Measurements from ENCODE around the gene CENPA.
"Not testable (repeated sequence)": the region's sequence is repeated elsewhere in the genome, so short reads cannot be mapped to it uniquely, and the experiment has no call there.

The CENPA gene

DNA sequence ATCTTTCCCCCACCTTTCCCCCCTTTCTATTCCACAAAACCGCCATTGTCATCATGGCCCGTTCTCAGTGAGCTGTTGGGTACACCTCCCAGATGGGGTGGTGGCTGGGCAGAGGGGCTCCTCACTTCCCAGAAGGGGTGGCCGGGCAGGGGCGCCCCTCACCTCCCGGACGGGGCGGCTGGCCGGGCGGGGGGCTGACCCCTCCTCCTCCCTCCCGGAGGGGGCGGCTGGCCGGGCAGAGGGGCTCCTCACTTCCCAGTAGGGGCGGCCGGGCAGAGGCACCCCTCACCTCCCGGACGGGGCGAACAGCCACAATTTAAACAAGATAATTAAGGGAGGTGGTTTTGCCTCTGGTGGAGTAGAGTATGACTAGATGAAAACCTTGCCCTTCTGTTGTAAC is 9.3 kb downstream of the CENPA start:
- DNase-seq, result not testable (repeated sequence)

DNA sequence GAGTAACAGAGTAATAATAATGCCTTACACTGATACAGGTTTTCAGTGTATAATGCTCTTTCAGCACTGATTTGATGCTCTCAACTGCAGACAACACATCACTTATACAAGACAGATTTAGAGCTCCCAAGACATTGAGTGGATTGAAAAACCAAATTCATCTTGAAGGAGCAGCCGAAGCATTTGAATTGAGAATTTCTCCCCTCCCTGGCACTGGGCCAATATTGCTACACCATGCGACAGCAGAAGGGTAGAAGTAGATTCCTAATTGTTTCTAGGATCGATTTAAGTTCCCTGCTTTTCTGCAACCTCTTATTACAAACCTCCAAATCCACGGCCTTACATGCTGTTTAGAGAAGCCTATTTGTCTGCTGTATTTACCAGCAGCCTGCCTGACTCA is 15.5 kb downstream of the CENPA start:
- DNase-seq, result no peak

DNA sequence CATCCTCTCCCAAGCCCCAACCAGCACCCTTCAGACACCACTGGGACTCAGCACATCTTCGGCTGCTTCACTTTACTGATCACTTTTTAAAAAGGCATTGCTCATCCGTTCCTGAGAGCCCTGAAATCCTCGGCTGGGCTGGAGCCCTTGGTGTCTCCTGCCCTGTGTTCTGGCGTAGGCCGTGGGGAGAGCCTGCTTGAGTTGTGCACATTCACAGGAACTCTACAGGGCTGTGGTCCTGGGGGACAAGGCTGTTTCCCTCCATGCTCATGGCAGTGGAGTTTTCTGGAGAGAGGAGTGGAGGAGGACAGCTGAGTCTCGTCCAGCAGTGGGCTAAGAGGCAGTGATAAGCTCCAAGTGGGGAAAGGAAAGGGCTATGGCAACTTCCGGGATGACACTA is 15.9 kb downstream of the CENPA start:
- DNase-seq, result no peak

DNA sequence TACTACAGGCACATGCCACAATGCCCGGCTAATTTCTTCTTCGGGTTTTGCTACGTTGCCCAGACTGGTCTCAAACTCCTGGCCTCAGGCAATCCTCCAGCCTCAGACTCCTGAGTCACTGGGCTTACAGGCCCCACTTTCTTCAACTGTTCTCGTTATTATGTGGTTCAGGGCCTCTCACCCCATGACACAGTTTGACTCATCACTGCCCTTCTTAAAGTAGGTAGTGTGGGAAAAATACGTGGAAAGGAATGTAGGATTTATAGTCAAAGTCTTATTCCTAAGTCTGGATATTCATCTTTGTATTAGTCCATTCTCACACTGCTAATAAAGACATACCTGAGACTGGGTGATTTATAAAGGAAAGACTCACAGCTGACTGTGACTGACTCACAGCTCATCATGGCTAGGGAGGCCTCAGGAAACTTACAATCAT is 19.4 kb downstream of the CENPA start:
- no peak for DNase-seq

DNA sequence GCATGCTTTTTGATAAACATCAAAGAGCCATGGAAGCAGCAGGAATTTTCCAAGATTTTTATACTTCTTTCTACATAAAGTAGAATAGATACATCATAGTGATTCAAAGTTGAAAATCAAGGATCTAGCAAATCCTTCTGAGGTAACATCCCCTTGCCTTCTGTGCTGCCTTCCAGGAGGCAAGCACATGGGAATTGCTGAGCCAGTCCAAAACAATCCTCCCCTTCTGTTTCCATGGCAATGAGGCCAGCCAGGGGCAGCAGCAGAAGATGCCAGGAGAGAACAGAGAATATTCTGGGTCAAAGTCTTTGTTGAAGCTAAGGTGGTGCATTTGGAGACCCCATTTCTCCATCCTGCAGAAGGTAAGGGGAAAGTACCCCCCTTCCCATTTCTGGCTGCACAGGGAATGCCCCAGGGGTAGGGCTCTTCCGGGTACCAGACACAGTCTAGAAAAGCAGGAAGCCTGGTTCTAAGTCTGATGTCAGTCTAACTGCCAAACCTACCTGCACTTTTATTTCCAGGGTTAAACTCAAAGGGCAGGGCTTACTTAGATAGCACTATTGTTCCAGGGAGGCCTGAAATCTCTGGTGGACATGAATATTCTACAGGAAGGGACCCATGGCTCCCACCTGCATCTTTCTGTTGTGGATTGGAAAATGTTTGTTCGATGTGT is 22.1 kb downstream of the CENPA start:
- no peak for DNase-seq

DNA sequence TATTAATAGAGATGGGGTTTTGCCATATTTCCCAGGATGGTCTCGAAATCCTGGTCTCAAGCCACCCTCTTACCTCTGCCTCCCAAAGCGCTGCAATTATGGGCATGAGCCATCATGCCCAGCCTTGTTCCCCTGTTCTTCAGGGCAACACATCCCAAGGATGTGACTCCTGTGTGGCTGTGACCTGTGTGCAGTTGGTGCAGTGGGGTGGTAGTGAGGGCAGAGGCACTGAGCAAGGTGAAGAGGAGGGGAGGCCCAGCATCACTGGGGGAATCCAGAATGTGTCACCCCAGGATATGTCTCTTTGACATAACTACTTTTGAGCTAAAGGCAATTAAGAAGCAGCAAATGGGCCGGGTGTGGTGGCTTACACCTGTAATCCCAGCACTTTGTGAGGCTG is 23.4 kb downstream of the CENPA start:
- DNase-seq, result no peak

DNA sequence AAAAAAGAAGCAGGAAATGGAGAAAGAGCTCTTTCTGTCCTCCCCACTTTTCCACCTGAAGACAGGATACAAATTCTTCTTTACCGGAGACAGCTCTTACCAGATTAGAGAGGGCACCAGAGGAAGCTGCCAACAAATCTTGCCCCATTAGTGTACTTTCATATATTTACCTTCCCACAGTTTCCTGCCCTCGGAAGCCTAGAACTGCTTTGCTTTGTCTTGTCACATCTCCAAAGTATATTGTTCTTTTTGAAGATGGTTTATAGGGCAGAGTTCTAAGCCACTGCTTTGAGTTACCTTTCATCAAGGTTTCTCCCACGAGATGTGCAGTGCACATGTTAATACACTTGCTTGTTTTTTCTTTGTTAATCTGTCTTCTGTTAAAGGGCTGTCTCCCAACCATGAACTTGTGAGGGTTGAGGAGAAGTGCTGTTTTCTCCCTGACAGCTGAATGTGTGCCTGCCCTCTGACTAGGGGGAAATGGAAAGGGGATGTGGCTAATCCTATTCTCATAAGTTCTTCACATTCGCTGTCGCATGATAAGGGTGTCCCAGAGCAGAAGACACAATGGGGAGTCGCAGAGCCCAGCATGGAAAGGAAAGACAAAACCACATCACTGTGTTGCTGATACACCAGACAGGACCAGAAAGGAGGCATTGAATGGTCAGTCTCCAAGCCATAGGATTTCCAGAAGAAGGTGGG is 24.2 kb downstream of the CENPA start:
- DNase-seq, result no peak

DNA sequence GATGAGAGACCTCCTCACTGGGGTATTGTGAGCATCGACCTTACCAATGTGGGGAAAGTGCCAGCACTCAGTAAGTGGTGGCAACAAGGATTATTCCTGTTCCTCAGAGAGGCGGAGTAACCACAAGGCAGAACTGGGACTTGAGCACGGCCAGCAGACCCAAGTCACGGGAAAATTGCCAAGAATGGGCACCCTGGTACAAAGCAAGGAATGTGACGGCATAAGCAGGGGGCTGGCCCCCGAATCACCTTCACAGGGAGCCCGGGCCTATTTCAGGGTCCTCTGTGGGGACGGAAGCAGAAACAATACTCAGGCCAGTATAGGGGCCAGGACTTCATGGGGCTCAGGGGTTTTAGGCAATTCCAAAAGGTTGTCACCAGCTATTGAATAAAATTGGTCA is 25.4 kb downstream of the CENPA start:
- no peak for DNase-seq

DNA sequence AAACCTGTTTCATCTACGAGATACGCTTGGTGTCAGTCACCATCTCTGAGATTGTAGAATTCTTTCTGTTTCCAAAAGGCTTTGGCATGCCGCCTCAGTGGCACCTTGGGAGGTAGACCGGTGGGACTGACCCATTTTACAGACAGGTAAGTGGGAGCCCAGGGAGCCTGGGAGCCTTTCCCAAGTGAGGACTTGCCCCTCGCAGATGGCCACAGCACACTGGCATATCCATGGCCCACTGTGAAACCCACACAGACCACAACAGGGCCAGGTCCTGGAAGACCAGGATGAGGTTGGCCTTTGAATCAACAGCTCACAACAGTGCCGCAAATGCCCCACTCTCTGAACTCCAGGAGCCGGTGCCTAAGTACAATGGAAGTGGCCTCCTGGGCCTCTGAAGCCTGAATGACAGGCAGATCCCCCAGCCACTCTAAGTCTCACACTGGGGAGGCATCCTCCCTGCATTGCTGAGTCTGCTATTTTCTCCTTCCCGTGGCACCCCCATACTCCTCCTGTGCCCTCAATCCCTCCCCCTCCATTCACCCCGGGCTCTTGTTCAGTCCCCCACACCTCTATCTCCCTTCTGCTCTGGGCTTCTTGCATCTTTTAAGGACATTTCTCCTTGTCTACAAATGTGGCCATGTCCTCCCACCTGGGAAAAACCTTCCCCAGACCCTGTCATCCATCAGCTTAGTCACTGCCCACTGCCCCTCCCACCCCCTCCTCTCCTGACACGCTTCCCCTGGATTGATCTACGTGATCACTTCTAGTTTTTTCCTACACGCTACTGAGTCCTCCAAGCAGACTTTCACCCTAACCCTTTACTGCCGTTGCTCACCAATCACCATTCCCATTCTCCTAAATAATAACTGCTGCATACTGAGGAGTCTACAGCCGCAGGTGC is 26.2 kb downstream of the CENPA start:
- no peak for DNase-seq

DNA sequence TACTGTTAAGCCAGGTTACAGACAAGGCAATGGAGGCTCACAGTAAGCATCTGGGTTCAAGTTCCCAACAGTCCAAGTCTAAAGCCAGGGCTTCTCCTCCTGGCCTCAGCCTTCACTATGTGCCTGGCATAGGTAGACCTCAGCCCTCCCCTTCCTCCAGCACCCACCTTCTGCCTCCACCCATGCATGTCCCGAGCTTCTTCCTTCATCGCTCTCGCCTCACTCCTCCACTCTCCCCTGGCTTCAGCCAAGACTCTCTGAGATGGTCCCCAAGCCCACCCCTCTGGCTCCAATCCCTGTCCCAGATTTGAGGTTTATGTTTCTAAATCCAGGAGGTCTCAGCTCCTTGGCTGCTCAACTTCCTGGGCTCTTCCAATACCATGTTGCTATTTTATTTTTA is 26.9 kb downstream of the CENPA start:
- no peak for DNase-seq

DNA sequence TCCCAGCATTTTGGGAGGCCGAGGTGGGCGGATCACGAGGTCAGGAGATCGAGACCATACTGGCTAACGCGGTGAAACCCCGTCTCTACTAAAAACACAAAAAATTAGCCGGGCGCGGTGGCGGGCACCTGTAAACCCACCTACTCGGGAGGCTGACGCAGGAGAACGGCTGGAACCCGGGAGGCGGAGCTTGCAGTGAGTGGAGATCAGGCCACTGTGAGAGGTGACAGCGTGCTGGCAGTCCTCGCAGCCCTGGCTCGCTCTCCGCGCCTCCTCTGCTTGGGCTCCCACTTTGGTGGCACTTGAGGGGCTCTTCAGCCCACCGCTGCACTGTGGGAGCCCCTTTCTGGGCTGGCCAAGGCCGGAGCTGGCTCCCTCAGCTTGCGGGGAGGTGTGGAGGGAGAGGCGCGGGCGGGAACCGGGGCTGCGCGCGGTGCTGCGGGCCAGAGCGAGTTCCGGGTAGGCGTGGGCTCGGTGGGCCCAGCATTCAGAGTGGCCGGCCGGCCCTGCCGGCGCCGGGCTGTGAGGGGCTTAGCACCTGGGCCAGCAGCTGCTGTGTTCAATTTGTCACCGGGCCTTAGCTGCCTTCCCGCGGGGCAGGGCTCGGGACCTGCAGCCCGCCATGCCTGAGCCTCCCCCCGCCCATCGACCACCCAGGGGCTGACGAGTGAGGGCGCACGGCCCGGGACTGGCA is 28.4 kb downstream of the CENPA start:
- DNase-seq, result not testable (repeated sequence)

DNA sequence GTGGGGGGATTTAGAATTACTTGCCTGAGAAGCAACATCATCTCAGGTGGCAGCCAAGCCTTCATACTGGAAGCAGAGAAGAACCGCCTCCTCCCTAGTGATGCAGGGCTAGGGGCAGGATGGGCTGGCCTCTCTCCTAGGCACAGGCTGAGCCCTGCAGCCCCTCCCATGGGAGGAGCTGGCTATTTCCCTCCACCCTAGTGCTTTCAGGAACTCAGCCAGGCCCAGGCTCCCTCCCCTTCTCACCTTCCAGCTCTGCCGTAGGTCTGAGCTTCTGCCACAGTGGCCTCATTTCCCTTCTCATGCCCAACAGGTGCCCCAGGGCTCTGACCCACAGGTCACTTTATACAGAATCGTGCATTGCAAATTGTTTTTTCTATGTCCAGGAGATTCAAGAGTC is 31.0 kb downstream of the CENPA start:
- DNase-seq, result no peak

DNA sequence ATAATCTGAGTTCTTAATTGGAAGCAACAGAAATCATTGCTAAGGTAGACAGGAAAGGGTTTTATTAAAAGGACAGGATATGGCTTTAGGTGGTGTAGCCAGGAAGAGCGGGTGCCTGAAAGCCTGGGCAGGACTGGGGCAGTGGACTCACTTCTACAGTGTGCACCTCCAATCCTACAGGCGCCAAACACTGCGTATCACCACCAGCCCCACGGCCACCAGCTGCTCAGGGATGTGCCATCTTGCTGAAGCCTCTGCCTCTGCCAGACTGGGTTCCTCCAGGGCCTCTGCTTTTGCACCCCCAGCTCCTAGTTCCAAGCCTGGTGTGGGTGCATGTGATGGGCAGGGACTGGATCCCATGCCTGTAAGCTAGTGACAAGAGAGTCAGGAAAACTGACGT is 32.4 kb downstream of the CENPA start:
- DNase-seq, result no peak

DNA sequence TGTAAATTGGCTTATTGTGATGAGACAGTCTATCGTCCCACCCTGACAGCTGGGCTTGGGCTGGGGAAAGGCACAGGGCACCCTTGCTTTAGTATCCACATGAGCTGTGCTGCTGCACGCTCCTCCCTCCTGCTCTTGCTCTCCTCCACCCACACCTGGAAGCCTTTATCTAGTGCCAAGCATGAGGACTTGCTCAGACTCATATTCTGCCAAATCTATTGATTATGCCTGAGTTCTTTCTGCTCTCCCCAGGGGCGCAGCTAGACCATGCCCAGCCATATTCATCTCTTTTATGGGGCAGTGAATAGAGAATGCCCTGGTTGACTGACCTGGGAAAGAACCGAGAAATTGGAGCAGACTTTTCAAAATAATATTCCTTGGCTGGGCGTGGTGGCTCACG is 33.1 kb downstream of the CENPA start:
- DNase-seq, result no peak

DNA sequence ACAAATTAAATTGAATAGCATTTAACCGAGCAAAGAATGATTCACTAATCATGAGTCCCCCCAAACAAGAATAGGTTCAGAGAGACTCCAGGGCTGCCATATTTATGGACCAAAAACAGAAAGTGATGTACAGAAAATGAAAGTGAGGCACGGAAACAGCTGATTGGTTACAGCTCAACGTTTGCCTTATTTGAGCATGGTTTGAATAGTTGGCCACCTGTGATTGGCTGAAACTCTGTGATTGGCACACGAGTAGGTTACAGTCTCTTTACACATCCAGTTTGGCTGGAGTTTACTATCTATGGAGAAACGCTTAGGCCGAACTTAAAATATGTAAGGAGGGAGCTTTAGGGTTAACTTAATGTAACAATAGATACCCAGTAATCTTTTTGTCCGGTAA is 35.1 kb downstream of the CENPA start:
- no peak for DNase-seq

DNA sequence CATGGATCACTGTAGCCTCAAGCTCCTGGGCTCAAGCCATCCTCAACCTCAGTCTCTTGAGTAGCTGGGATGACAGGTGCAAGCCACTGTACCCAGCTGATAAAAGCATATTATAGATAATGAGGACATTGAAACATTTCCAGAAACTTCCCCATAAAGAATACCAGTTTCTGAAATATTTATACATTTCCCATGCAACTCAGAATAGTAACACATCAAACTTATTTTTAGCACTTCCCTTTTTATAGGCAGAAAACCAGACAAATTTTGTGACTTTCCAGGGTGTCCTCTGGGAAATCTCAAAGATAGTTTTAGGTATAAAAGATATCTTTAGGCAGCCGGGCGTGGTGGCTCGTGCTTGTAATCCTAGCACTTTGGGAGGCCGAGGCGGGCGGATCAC is 37.0 kb downstream of the CENPA start:
- DNase-seq, result no peak

DNA sequence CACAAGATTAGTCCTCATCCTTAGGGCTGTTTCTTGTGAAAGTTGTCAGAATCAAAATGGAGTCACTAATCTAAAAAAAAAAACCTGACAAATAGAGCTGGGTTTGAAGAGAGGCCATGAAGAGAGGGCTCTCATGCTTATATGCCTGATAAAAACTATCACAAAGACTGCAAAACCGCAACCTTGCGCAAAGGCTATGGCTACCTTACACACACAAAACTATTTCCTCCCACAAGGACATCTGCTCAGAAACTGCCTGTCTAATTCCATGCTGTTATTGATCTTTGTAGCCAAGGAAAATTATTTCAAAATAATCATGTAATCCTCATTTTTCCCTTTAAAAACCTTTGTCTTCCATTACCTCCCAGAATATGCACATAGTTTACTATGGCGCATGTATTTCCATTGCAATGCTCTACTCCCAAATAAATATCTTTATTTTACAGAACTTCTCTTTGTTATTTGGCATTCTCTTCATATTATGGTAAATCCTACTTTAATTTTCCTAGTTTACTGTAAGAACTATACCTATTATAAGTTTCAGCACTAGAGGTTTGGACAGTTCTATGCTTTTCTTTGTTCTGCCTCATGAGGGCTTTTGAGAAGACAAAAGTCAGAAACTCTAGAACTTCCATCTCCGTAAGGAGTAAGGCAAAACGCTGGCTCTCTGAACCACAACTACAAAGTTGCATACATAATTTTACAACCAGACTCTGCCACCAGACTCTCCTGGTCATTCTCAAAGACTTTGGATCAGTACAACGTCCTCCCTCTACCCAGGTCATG is 52.5 kb downstream of the CENPA start:
- DNase-seq, result no peak

DNA sequence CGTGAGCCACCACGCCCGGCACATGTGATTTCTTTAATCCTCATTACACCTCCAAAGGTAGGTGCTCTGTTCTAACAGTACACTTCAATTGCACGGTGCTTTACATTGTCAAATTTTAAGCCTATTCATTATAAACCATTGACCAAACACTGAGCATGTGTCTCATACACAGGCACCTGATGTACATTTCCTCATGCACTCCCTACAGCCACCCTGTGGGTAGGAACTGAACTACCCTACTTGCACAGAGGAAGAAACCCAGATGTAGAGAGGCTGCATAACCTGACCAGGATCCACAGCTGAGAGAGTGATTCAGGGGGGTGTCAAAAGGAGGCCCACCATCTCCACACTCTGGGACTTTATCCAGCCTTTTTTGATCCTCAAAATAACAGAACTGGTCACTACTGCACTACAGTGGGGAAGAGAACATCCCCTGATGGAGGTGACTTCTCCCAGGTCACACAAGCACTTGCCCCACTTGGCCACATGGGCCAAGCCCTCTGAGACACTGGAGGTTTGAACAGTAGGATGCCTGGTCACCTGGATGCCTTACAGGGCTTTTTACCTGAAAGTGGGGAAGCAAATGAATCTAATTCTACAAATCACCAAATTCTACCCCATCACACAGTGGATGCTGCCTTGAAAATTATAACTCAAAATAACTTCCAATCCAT is 55.2 kb downstream of the CENPA start:
- no peak for DNase-seq

DNA sequence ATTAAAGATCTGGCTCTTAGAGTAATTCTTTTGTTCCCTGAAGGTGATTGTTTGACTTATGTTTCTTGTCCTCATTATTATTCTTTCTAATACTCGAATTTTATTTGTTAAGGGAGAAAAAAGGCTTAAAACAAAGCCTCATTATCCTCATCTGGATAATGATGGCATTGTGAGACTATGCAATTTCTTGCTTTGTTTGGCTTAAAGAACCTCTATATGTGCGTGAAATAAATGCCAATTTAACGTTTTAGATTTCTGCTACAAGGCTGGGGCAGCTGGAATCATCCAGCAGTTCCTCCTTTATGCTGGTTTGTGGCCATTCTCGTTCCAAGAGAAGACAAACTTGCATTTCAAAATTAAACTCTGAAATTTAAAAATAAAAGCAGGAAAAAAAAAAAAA is 57.2 kb downstream of the CENPA start:
- no peak for DNase-seq
